Glutamatergic neuron (in vitro differentiated cells): ENCODE results near the gene PRPF6. TPM values are rescaled to one million over a fixed set of nuclear protein-coding genes. Genes with fewer than 3 reads are reported as not detected.
A peak's percentile ranks its signal among the peaks of the same experiment; 100 is the strongest.

ENCODE experiments used
- DNase-seq: peaks from one replicate; pipeline ENCODE4 v3.0.0; 2022
- H3K27ac Mint-ChIP-seq: one replicate; pipeline ENCODE4 v1.8.0; 2020; ENCODE audit warnings: mild to moderate bottlenecking, mixed read lengths, inconsistent platforms; ENCODE audit not compliant: unreplicated experiment
- H3K27me3 Mint-ChIP-seq: one replicate; pipeline ENCODE4 v1.8.0; 2020; ENCODE audit warnings: mild to moderate bottlenecking, moderate library complexity, mixed read lengths, inconsistent platforms; ENCODE audit not compliant: unreplicated experiment
- H3K36me3 Mint-ChIP-seq: one replicate; pipeline ENCODE4 v1.8.0; 2020; ENCODE audit warnings: mild to moderate bottlenecking, mixed read lengths, inconsistent platforms; ENCODE audit not compliant: unreplicated experiment
- H3K4me1 Mint-ChIP-seq: one replicate; pipeline ENCODE4 v1.8.0; 2020; ENCODE audit warnings: mild to moderate bottlenecking, low read depth, mixed read lengths, inconsistent platforms; ENCODE audit not compliant: unreplicated experiment
- H3K4me3 Mint-ChIP-seq: one replicate; pipeline ENCODE4 v1.8.0; 2020; ENCODE audit warnings: mild to moderate bottlenecking, mixed read lengths, inconsistent platforms; ENCODE audit not compliant: unreplicated experiment
- H3K9me3 Mint-ChIP-seq: one replicate; pipeline ENCODE4 v1.8.0; 2020; ENCODE audit warnings: mild to moderate bottlenecking, moderate library complexity, mixed read lengths, inconsistent platforms; ENCODE audit not compliant: unreplicated experiment
- total RNA-seq: library from RNA; stranded (reverse); fragmentation: NEBNext Ultra II Directional; extraction: Animal tissue kit (Norgen Biotek cat#: 25700); gene quantifications from one replicate; pipeline ENCODE4 v1.2.1, GENCODE V29; 2021; ENCODE audit not compliant: unreplicated experiment
- TF ChIP-seq, protein P1 (sequence below): fragments of 200-600 bp; sonication (generic); IDR thresholded peaks from one replicate; pipeline ENCODE4 v1.5.0; 2021; ENCODE audit not compliant: partially characterized antibody, unreplicated experiment

PRPF6 gene
- total RNA-seq, 1 donor from 2014 or later = 60.9 TPM

DNA sequence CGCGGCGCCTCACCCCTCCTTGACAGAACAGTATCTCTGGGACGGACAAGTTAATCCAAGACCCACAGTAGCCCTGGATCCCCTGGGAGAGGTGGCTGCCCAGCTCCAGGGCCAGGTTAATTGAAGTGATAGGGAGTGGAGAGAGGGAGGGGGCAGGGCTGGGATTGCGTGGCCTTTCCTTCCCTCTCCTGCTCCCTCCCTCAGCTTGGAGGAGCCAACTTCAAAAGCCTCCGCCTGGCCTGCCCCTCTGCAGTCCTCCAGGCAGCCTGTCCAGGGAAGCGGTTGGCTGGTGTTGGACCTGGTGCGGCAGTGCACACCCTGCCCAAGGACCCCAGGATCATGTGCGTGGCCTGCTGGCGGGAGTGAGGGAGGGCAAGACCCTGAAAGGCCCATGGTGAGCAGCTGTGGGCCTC is 55.0 kb downstream of the PRPF6 start, which contains the start of gene C20orf204:
Gene C20orf204, plus strand, starts transcription at position 250 of the 413 bp plus-strand sequence. Its CDS starts 142 bp downstream, at position 392.
- TF ChIP-seq, protein P1, sequence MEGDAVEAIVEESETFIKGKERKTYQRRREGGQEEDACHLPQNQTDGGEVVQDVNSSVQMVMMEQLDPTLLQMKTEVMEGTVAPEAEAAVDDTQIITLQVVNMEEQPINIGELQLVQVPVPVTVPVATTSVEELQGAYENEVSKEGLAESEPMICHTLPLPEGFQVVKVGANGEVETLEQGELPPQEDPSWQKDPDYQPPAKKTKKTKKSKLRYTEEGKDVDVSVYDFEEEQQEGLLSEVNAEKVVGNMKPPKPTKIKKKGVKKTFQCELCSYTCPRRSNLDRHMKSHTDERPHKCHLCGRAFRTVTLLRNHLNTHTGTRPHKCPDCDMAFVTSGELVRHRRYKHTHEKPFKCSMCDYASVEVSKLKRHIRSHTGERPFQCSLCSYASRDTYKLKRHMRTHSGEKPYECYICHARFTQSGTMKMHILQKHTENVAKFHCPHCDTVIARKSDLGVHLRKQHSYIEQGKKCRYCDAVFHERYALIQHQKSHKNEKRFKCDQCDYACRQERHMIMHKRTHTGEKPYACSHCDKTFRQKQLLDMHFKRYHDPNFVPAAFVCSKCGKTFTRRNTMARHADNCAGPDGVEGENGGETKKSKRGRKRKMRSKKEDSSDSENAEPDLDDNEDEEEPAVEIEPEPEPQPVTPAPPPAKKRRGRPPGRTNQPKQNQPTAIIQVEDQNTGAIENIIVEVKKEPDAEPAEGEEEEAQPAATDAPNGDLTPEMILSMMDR = no peak
- H3K9me3 Mint-ChIP-seq = peaks cover 15% of the 10 kb centered on the region
- H3K27ac Mint-ChIP-seq = no peak within 1 kb of the TSS
- no peak for DNase-seq
- no peaks in the 10 kb centered on the region for H3K36me3 Mint-ChIP-seq
- peaks cover 8% of the 10 kb centered on the region for H3K27me3 Mint-ChIP-seq
- peaks cover 23% of the 10 kb centered on the region for H3K4me1 Mint-ChIP-seq
- H3K4me3 Mint-ChIP-seq = no peak within 1 kb of the TSS

DNA sequence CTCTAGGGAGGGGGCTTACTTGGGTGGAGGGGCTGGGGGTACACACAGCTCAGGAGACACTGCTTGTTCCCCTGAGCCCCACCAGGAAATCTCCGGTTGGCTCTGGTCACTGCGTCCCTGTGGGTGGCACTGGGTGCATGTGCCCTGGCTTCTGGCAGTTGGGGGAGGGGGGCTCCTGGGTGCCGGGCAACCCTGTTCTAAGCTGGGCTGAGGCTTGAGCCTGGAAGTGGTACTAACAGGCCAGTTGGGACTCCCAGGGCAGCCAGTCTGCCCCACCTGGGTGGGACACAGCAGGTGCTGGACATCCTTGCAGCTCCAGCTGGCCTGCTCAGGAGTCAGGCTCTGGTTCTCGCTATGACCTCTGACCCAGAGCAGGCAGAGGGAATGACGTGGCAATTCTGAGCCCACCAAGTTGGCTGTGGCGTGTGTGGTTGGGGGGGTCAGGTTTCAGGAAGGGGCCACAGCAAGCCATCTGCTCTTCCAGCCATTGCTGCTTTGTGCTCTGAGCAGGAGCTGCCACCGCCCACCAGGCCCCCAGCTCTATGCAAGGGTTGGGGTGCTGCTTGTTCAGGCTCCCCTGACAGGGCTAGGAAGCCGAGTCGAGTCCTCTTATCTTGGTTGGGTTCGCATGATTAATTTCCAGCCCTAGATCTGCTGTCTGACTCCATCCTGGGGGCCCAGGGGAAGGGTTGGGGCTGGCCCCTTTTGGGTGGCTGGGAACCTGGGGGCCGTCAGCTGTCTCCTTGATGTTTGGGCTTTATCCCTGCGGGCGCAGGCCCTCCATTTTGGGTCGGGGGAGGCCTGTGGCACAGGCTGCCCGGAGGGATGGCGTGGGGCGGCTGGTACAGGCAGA is 55.6 kb downstream of the PRPF6 start:
- Mint-ChIP-seq H3K4me3 (no peak overlapping the region), H3K36me3 (no peaks in the 10 kb centered on the region), H3K9me3 (peaks cover 15% of the 10 kb centered on the region), H3K4me1 (peaks cover 24% of the 10 kb centered on the region), H3K27ac (no peak overlapping the region), H3K27me3 (peaks cover 10% of the 10 kb centered on the region)
- TF ChIP-seq, protein P1 = no peak
- no peak for DNase-seq

DNA sequence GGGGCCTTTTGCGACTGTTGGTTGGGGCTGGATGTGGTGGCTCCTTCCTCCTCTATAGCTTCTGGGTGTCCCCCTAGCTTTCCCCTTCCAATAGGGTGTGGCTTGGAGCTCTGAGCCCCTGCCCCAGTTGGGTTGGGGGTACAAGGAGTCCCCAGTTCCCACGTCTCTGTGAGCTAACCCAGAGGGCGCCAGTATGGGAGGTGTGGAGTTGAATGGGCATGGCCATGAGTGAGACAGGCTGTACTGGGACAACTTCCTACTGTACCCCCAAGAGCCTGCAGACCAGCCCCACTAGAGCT is 56.2 kb downstream of the PRPF6 start:
- peaks cover 15% of the 10 kb centered on the region for H3K9me3 Mint-ChIP-seq
- H3K27me3 Mint-ChIP-seq = peaks cover 10% of the 10 kb centered on the region
- no peak for DNase-seq
- H3K4me1 Mint-ChIP-seq = peaks cover 24% of the 10 kb centered on the region
- no peak overlapping the region for H3K27ac Mint-ChIP-seq
- no peaks in the 10 kb centered on the region for H3K36me3 Mint-ChIP-seq
- H3K4me3 Mint-ChIP-seq = no peak overlapping the region
- TF ChIP-seq, protein P1 = no peak

DNA sequence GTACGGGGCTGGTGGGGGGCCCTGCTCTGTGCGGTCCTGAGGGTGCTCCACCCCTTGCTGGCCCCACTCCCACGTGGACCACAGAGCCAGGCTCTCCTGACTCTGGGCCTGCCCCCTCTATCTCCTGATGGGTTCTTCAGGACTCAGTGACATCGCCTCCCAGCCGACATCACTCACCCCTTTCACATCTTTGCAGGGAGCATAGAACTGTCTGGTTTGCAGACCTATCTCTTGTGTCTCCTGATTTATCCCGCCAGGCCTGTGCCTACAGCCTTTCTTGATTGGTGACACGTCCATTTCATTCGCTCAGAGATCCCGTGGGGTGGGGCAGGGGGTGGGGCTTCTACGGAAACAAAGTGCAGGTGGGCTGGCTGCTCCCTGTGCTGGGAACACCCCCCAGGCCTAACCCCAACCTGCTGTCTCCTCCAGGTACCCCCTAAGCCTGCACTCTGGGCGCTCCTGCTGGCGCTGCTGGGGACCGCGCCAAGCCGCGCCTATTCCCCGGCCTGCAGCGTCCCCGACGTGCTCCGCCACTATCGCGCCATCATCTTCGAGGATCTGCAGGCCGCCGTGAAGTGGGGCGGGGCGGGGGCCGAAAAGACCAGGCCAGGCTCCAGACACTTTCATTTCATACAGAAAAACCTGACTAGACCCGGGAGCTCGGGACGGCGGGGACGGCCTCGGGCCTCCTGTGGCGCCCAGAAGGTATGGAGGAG is 56.7 kb downstream of the PRPF6 start:
- no peak for DNase-seq
- peak overlapping the region; percentile 61 for H3K4me3 Mint-ChIP-seq

More for the DNA sequence above, 56.7 kb downstream of the PRPF6 start:
- Mint-ChIP-seq H3K27ac (no peak overlapping the region), H3K27me3 (peaks cover 10% of the 10 kb centered on the region), H3K4me1 (peaks cover 24% of the 10 kb centered on the region), H3K9me3 (peaks cover 15% of the 10 kb centered on the region), H3K36me3 (no peaks in the 10 kb centered on the region)
- TF ChIP-seq, protein P1 = no peak
